DND-41 (cell line): Measurements from ENCODE around the gene MEGF8.
"Not testable (repeated sequence)": the region's sequence is repeated elsewhere in the genome, so short reads cannot be mapped to it uniquely, and the experiment has no call there.

Source experiments
- EZH2 ChIP-seq: IDR thresholded peaks from 3 replicates; pipeline ENCODE4 v1.6.1; 2012; ENCODE audit warnings: borderline replicate concordance, low read depth, mild to moderate bottlenecking, moderate library complexity, low read length, inconsistent platforms; ENCODE audit not compliant: severe bottlenecking
- TF ChIP-seq, protein P1 (sequence below): IDR thresholded peaks from 2 replicates; pipeline ENCODE4 v1.5.1; 2012; ENCODE audit warnings: borderline replicate concordance, low read length, moderate library complexity, mild to moderate bottlenecking; ENCODE audit not compliant: poor library complexity, severe bottlenecking; ENCODE audit errors: extremely low read depth

DNA sequence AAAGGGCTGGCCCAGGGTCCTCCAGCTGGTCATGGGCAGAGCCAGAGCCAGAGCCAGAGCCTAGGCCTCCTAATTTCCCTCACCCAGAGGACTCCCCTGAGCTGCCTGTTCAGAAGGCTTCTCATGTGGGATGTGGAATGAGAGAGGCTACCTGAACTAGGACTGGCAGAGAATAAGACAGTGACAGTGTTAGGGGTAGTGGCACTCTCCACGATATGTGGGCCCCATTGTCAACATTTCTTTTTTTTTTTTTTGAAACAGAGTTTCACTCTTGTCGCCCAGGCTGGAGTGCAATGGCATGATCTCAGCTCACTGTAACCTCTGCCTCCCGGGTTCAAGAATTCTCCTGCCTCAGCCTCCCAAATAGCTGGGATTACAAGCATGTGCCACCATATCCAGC lies 5.9 kb downstream of the MEGF8 start:
- TF ChIP-seq, protein P1, sequence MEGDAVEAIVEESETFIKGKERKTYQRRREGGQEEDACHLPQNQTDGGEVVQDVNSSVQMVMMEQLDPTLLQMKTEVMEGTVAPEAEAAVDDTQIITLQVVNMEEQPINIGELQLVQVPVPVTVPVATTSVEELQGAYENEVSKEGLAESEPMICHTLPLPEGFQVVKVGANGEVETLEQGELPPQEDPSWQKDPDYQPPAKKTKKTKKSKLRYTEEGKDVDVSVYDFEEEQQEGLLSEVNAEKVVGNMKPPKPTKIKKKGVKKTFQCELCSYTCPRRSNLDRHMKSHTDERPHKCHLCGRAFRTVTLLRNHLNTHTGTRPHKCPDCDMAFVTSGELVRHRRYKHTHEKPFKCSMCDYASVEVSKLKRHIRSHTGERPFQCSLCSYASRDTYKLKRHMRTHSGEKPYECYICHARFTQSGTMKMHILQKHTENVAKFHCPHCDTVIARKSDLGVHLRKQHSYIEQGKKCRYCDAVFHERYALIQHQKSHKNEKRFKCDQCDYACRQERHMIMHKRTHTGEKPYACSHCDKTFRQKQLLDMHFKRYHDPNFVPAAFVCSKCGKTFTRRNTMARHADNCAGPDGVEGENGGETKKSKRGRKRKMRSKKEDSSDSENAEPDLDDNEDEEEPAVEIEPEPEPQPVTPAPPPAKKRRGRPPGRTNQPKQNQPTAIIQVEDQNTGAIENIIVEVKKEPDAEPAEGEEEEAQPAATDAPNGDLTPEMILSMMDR = not testable (repeated sequence)
- TF ChIP-seq EZH2 = not testable (repeated sequence)
